HepG2 (cell line): Measurements from ENCODE around the gene TMEM187. TPM values are rescaled to one million over a fixed set of nuclear protein-coding genes. Genes with fewer than 3 reads are reported as not detected.

Source experiments
- ATAC-seq: fragments of 200-7000 bp; cut with Tn5 transposase; 3 replicates; pipeline ENCODE4 v1.9.1; 2020; ENCODE audit warnings: mild to moderate bottlenecking, moderate library complexity
- BruUV-seq: library from RNA; stranded (reverse); fragments of 400-500 nt; replicated peaks from 2 replicates; lab custom pipeline; 2021; lab: Mats Ljungman, UMichigan
- CTCF ChIA-PET: fragments of 300-600 bp; formaldehyde crosslinking; extraction: SDS; loops from one replicate; lab custom pipeline; 2021; ENCODE audit warnings: low total read pairs, inconsistent platforms, low intra/inter-chr PET ratio; lab: Yijun Ruan, JAX
- POLR2A ChIA-PET: fragments of 350-600 bp; sonication (Branson Sonifier 250); formaldehyde crosslinking; loops from one replicate; lab custom pipeline; 2020; ENCODE audit warnings: antibody characterized with exemption, inconsistent platforms; lab: Yijun Ruan, JAX
- DNase-seq: peaks from one replicate; pipeline ENCODE4 v3.0.0-alpha.2; 2015; ENCODE audit warnings: low spot score
- FAIRE-seq: peaks from 3 replicates; lab custom pipeline; 2011; peaks lifted over from hg19 to GRCh38; lab: Jason Lieb, UNC
- H2AFZ ChIP-seq: one replicate; pipeline ENCODE4 v1.6.1; 2011; ENCODE audit warnings: low read length, inconsistent platforms
- H3K27ac ChIP-seq: fragments of 300-600 bp; 3 replicates; pipeline ENCODE4 v1.8.0; 2011; ENCODE audit warnings: mixed run types, mild to moderate bottlenecking, mixed read lengths, low read length, inconsistent platforms; ENCODE audit not compliant: insufficient read depth; ENCODE audit errors: extremely low read length
- H3K27me3 ChIP-seq, 2 experiments: fragments of 200-600 bp in 1 of 2; 2 replicates in 1 of 2; 3 replicates in 1 of 2; pipeline versions ENCODE4 v1.6.0 to v1.8.0; 2011; ENCODE audit warnings: low read length in 2 of 2, mild to moderate bottlenecking in 2 of 2, moderate library complexity in 2 of 2, inconsistent platforms in 1 of 2; ENCODE audit not compliant: insufficient read depth in 2 of 2, control insufficient read depth in 1 of 2
- H3K36me3 ChIP-seq, 2 experiments: fragments of 200-600 bp in 1 of 2; replicated peaks in 1 of 2; 2 replicates in 1 of 2; 3 replicates in 1 of 2; pipeline versions ENCODE4 v1.5.1 to v1.8.0; 2011; ENCODE audit warnings: low read length in 2 of 2, inconsistent platforms in 1 of 2; ENCODE audit not compliant: insufficient read depth in 2 of 2, control insufficient read depth in 1 of 2
- H3K4me1 ChIP-seq: 2 replicates; pipeline ENCODE4 v1.5.1; 2012; ENCODE audit warnings: low read length, inconsistent platforms; ENCODE audit not compliant: insufficient read depth
- H3K4me2 ChIP-seq: 2 replicates; pipeline ENCODE4 v1.6.0; 2011; ENCODE audit warnings: low read depth, low read length, inconsistent platforms
- H3K4me3 ChIP-seq, 3 experiments: fragments of 200-600 bp in 1 of 3; sonication (generic), shearing (Covaris generic) in 1 of 3; replicated peaks in 1 of 3; 2 replicates each; pipeline ENCODE4 v1.5.1; 2011 to 2016; ENCODE audit warnings: low read length in 3 of 3, inconsistent platforms in 2 of 3, low read depth in 2 of 3, mild to moderate bottlenecking in 2 of 3, control low read depth in 1 of 3, mixed read lengths in 1 of 3; ENCODE audit not compliant: insufficient read depth in 1 of 3
- H3K79me2 ChIP-seq: one replicate; pipeline ENCODE4 v1.6.1; 2011; ENCODE audit warnings: low read length, inconsistent platforms; ENCODE audit not compliant: insufficient read depth
- H3K9ac ChIP-seq: 2 replicates; pipeline ENCODE4 v1.6.0; 2011; ENCODE audit warnings: mild to moderate bottlenecking, low read depth, low read length, inconsistent platforms; ENCODE audit not compliant: insufficient read depth
- H3K9me3 ChIP-seq: 2 replicates; pipeline ENCODE4 v1.5.1; 2012; ENCODE audit warnings: mild to moderate bottlenecking, low read length
- H4K20me1 ChIP-seq: 2 replicates; pipeline ENCODE4 v1.6.0; 2011; ENCODE audit warnings: inconsistent platforms, mild to moderate bottlenecking, low read length, moderate library complexity; ENCODE audit not compliant: insufficient read depth
- POLR2A ChIP-seq, 2 experiments: IDR thresholded peaks; 2 replicates each; pipeline ENCODE4 v1.6.1; 2011; ENCODE audit warnings: low read depth in 2 of 2, low read length in 2 of 2, mild to moderate bottlenecking in 1 of 2, moderate library complexity in 1 of 2; ENCODE audit not compliant: insufficient read depth in 1 of 2
- RBFOX2 ChIP-seq: fragments of 200-400 bp; formaldehyde crosslinking; IDR thresholded peaks from 2 replicates; pipeline ENCODE4 v1.6.1; 2017; ENCODE audit warnings: low read depth, mild to moderate bottlenecking, low read length
- RFXANK ChIP-seq: IDR thresholded peaks from 2 replicates; pipeline ENCODE4 v1.6.1; 2016
- ZBTB39 ChIP-seq: sonication (generic); formaldehyde crosslinking; IDR thresholded peaks from 2 replicates; pipeline ENCODE4 v1.5.0; 2020; ENCODE audit warnings: missing genetic modification reagents
- WGBS: methylation state at CpG from one replicate; pipeline ENCODE4 v1.1.6; 2017; ENCODE audit warnings: low lambda C conversion rate; 5-methylcytosine and 5-hydroxymethylcytosine counted together
- in situ Hi-C: cut with HindIII; loops from 2 replicates; pipeline ENCODE4 v1.10.0; 2017; ENCODE audit warnings: low pct_unique_long_range_greater_than_20kb; ENCODE audit not compliant: extremely low pct_ligation_motif_present
- intact Hi-C: fragments of 100-400 bp; cut with micrococcal nuclease; formaldehyde crosslinking; loops from one replicate; pipeline ENCODE4 v1.10.0; 2022; ENCODE audit not compliant: unreplicated experiment
- polyA plus RNA-seq, 8 experiments: library from polyadenylated mRNA; depleted of rRNA in 3 of 8; stranded (reverse) in 7 of 8; unstranded in 1 of 8; fragments of >200 nt; fragmentation: Illumina TruSeq in 4 of 8; extraction: Trizol in 4 of 8; gene quantifications; 2 replicates each; pipeline versions ENCODE4 v1.2.1 to v1.2.3, GENCODE V29; 2011 to 2016; ENCODE audit warnings: low read depth in 4 of 8, missing spikeins in 1 of 8, mixed read lengths in 1 of 8; ENCODE audit not compliant: insufficient read depth in 1 of 8
- total RNA-seq, 5 experiments: library from RNA; depleted of rRNA; stranded (reverse); fragments of >200 nt; fragmentation: Illumina TruSeq; extraction: Trizol; gene quantifications; 2 replicates each; pipeline ENCODE4 v1.2.3, GENCODE V29; 2016; ENCODE audit warnings: low read depth in 1 of 5
- TF ChIP-seq, protein P1 (sequence below): sonication (generic); formaldehyde crosslinking; IDR thresholded peaks from 2 replicates; pipeline ENCODE4 v1.4.0; 2020; ENCODE audit warnings: mild to moderate bottlenecking, missing genetic modification reagents

Gene TMEM187
- total and polyA plus RNA-seq, 2 of the 13 experiments (the other 11 are each of a cell fraction or from before 2014, with no cell fraction given), result 2.2 to 6.2 TPM

DNA sequence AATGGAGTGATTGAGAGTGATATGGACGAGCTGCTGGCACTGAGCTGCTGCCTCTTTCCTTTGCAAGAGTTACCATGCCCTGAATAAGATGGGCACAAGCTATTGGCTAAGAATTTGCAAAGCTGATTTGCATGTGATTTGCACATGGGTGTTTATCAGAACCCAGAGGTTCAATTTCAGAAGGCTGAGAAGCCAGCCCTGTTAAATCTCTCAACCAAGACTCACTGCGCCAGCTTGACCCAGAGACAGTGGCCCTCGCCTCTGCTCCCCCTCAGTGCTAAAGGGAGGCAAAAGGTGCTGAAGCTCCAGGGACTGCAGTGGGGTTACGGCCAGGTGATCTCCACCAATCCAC is 47.2 kb upstream of the TMEM187 start:
- Histone ChIP-seq H3K4me2 (no peak overlapping the region), H2AFZ (no peak overlapping the region), H3K27ac (no peak overlapping the region), H3K4me1 (peaks cover 69% of the 10 kb centered on the region), H3K36me3 (peaks cover 0 to 1% of the 10 kb centered on the region in 2 experiments; a peak in 1 of 5 replicates), H3K9ac (no peak overlapping the region), H3K79me2 (no peaks in the 10 kb centered on the region), H3K4me3 (no peak overlapping the region), H3K9me3 (no peaks in the 10 kb centered on the region), H3K27me3 (no peaks in the 10 kb centered on the region; a peak in 1 of 5 replicates), H4K20me1 (no peaks in the 10 kb centered on the region)
- whole genome bisulfite sequencing, result 86% methylated on average over 1 of the region's 4 CpGs
- no peak for TF ChIP-seq RFXANK (CRISPR knock-in tag)
- TF ChIP-seq, protein P1, sequence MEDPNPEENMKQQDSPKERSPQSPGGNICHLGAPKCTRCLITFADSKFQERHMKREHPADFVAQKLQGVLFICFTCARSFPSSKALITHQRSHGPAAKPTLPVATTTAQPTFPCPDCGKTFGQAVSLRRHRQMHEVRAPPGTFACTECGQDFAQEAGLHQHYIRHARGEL (CRISPR knock-in tag), result no peak
- intact Hi-C loops (loop anchor here (2.0 kb wide), 1 partner anchor 21 kb away; no protein-coding TSS in a partner anchor), in situ Hi-C loops (no loop called here)
- ATAC-seq, result no peak
- DNase-seq, result no peak
- BruUV-seq, result no TSS peak
- CTCF ChIA-PET, result interaction anchor here (4.4 kb wide), 1 partner anchor 22 kb away, joined by 29 read pairs; no protein-coding TSS in a partner anchor
- FAIRE-seq, result no peak
- POLR2A ChIA-PET, result interaction anchor here (1.1 to 3.7 kb wide), 3 partner anchors 10 to 198 kb away, joined by 3 to 20 read pairs (median 4); partner anchors contain the start of gene NAA10

- TF ChIP-seq ZBTB39, result no peak
- 0 out of 2 replicates have a peak, but pooled peaks have one; percentile 24 for TF ChIP-seq RBFOX2
- peak in 1 of 2 experiments; percentile 21; a peak in 1 of 4 replicates for TF ChIP-seq POLR2A (IDR thresholded peaks at IDR 0.05; ENCODE audit: insufficient read depth in 1 of 2, low read depth in 2 of 2, low read length in 2 of 2)
- TF ChIP-seq, all 625 proteins: peak for 2
- no peak for FAIRE-seq
- no TSS peak for BruUV-seq
- Histone ChIP-seq H4K20me1 (no peaks in the 10 kb centered on the region), H2AFZ (no peak within 1 kb of the TSS), H3K79me2 (no peaks in the 10 kb centered on the region), H3K4me1 (peaks cover 69% of the 10 kb centered on the region), H3K4me3 (peak within 1 kb of the TSS; percentile 30 to 79 (median 76); a peak in 5 of 6 replicates), H3K27me3 (no peaks in the 10 kb centered on the region; a peak in 1 of 5 replicates), H3K27ac (peak within 1 kb of the TSS; percentile 89), H3K9ac (peak within 1 kb of the TSS; percentile 89), H3K36me3 (peaks cover 1 to 3% of the 10 kb centered on the region in 2 experiments; a peak in 1 of 5 replicates), H3K9me3 (no peaks in the 10 kb centered on the region), H3K4me2 (peak within 1 kb of the TSS; percentile 76)
- CTCF ChIA-PET, result interaction anchor here (4.4 kb wide), 1 partner anchor 21 kb away, joined by 29 read pairs; no protein-coding TSS in a partner anchor
- WGBS, result 89% methylated on average over 3 of the region's 59 CpGs
- no peak for ATAC-seq
- in situ Hi-C loops, result no loop called here
- no peak for DNase-seq
- intact Hi-C loops, result loop anchor here (2.0 kb wide), 1 partner anchor 21 kb away; no protein-coding TSS in a partner anchor
- POLR2A ChIA-PET, result interaction anchor here (0.7 to 4.2 kb wide), 9 partner anchors 10 to 299 kb away, joined by 3 to 82 read pairs (median 6); partner anchors contain the start of genes HCFC1, IDH3G, NAA10 and RENBP
These were observed 46.6 kb upstream of the TMEM187 start, which contains the start of gene ARHGAP4 for GRCh38 chrX:153925739-153926551. TSS of gene ARHGAP4 (minus strand) at chrX:153926264. CDS start at chrX:153926202, 62 bp downstream.
